H1 (cell line): ENCODE data around the gene UNC13C. TPM values are rescaled to one million over a fixed set of nuclear protein-coding genes. Genes with fewer than 3 reads are reported as not detected.

ENCODE experiments used
- SUZ12 ChIP-seq: fragments of 200-600 bp; sonication (generic); IDR thresholded peaks from 2 replicates; pipeline ENCODE4 v1.6.1; 2012; ENCODE audit warnings: mild to moderate bottlenecking, inconsistent platforms, low read length, moderate library complexity, mixed read lengths
- polyA plus RNA-seq, 7 experiments: library from polyadenylated mRNA; depleted of rRNA in 3 of 7; stranded (reverse) in 5 of 7; unstranded in 2 of 7; fragments of >200 nt in 5 of 7; fragments of 200-250 nt in 2 of 7; gene quantifications; 1 replicate in 5 of 7; 2 replicates in 1 of 7; 4 replicates in 1 of 7; pipeline versions ENCODE4 v1.2.1 to v1.2.3, GENCODE V29; 2011 to 2013; ENCODE audit warnings: missing spikeins in 2 of 7, mixed read lengths in 2 of 7
- total RNA-seq: library from RNA; stranded (reverse); fragmentation: NEBNext Ultra II Directional; extraction: Animal tissue kit (Norgen Biotek cat#: 25700); gene quantifications from 2 replicates; pipeline ENCODE4 v1.2.1, GENCODE V29; 2021

Gene UNC13C
- total and polyA plus RNA-seq, 2 of the 8 experiments (the other 6 are each of a cell fraction or from before 2014, with no cell fraction given): 0.02 to 0.13 TPM

DNA sequence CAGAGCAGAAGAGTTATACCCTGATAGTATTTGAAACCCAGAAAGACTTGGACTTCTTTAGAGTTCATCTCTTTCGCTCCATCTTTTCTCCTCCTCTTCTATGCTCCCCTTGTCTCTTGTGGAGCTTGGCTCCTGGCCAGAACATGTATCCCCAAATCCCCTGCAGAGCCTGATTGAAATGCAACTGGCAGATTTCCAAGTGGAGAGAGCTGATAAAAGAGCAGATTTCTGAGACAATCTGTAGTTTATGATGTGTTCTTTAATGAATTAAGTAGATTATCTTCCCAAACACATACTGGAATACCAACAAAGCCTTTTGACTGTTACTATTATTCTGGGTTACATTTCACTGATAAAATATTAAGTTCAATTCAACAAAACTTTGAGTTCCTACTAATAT lies 33.4 kb downstream of the UNC13C start (continued):
- TF ChIP-seq SUZ12: no peak
